A549 (cell line): ENCODE measurements around the gene PGM1. TPM values are rescaled to one million over a fixed set of nuclear protein-coding genes. Genes with fewer than 3 reads are reported as not detected.

ENCODE experiments used
- ATAC-seq, 2 experiments: fragments of 200-7000 bp in 1 of 2; fragments of >200 bp in 1 of 2; cut with Nextera tagmentation in 1 of 2; cut with Tn5 transposase in 1 of 2; 3 replicates each; pipeline versions ENCODE4 v1.8.0 to v1.9.1; 2018 to 2020; ENCODE audit warnings: mild to moderate bottlenecking in 1 of 2, moderate library complexity in 1 of 2
- CTCF ChIA-PET: fragments of 300-600 bp; sonication (Branson Sonifier 250); formaldehyde crosslinking; extraction: SDS; loops from one replicate; lab custom pipeline; 2021; ENCODE audit warnings: antibody characterized with exemption, inconsistent platforms; lab: Yijun Ruan, JAX
- POLR2A ChIA-PET: fragments of 350-600 bp; formaldehyde crosslinking; extraction: SDS; loops from one replicate; lab custom pipeline; 2021; ENCODE audit warnings: antibody characterized with exemption, inconsistent platforms; lab: Yijun Ruan, JAX
- DNase-seq, 2 experiments: peaks; one replicate each; pipeline versions ENCODE4 v3.0.0 to v3.0.0-alpha.2; 2011 to 2016; ENCODE audit warnings: low read depth in 1 of 2, low spot score in 1 of 2
- FAIRE-seq: peaks from 2 replicates; lab custom pipeline; 2011; peaks lifted over from hg19 to GRCh38; lab: Jason Lieb, UNC
- H3K27ac ChIP-seq, 2 experiments: fragments of >200 bp; sonication (Bioruptor Twin); formaldehyde crosslinking; 3 replicates each; pipeline ENCODE4 v1.5.1; 2016 to 2017
- H3K4me1 ChIP-seq: fragments of >200 bp; sonication (Bioruptor Twin); formaldehyde crosslinking; 3 replicates; pipeline ENCODE4 v1.6.1; 2016
- H3K4me2 ChIP-seq: fragments of >200 bp; sonication (Bioruptor Twin); formaldehyde crosslinking; 3 replicates; pipeline ENCODE4 v1.6.1; 2016
- H3K4me3 ChIP-seq: fragments of >200 bp; sonication (Bioruptor Twin); formaldehyde crosslinking; 3 replicates; pipeline ENCODE4 v1.5.1; 2016
- H3K9me3 ChIP-seq: fragments of >200 bp; sonication (Bioruptor Twin); formaldehyde crosslinking; 3 replicates; pipeline ENCODE4 v1.6.1; 2016
- CEBPB ChIP-seq, 2 experiments: fragments of >200 bp in 1 of 2; sonication (Bioruptor Twin) in 1 of 2; formaldehyde crosslinking in 1 of 2; IDR thresholded peaks; 2 replicates each; pipeline ENCODE4 v1.6.1; 2012 to 2016
- CHD2 ChIP-seq: fragments of 150-350 bp; IDR thresholded peaks from 2 replicates; pipeline ENCODE4 v1.6.1; 2014; ENCODE audit warnings: low read length; ENCODE audit not compliant: partially characterized antibody
- CHD4 ChIP-seq: fragments of 200-600 bp; sonication (generic); IDR thresholded peaks from 2 replicates; pipeline ENCODE4 v1.6.1; 2016; ENCODE audit warnings: antibody characterized with exemption, mild to moderate bottlenecking, borderline replicate concordance
- FOSB ChIP-seq: fragments of 250-450 bp; sonication (Bioruptor Pico); IDR thresholded peaks from 2 replicates; pipeline ENCODE4 v1.5.0; 2020; ENCODE audit warnings: mild to moderate bottlenecking, moderate library complexity
- FOSL2 ChIP-seq, 2 experiments: fragments of 450-650 bp in 1 of 2; fragments of >200 bp in 1 of 2; sonication (Bioruptor Twin) in 1 of 2; formaldehyde crosslinking; IDR thresholded peaks; 2 replicates each; pipeline versions ENCODE4 v1.5.0 to v1.6.1; 2016 to 2020; ENCODE audit warnings: mild to moderate bottlenecking in 1 of 2, moderate library complexity in 1 of 2
- FOXS1 ChIP-seq: fragments of 250-450 bp; sonication (Bioruptor Pico); IDR thresholded peaks from 2 replicates; pipeline ENCODE4 v1.5.0; 2020; ENCODE audit warnings: mild to moderate bottlenecking, moderate library complexity
- GATA3 ChIP-seq: IDR thresholded peaks from 2 replicates; pipeline ENCODE4 v1.6.1; 2012; ENCODE audit warnings: borderline replicate concordance
- HOXB13 ChIP-seq: fragments of 250-450 bp; sonication (Bioruptor Pico); IDR thresholded peaks from 2 replicates; pipeline ENCODE4 v1.5.0; 2020; ENCODE audit warnings: low read depth, mild to moderate bottlenecking, moderate library complexity
- JUN ChIP-seq, 2 experiments: fragments of >200 bp; sonication (Bioruptor Twin); formaldehyde crosslinking; IDR thresholded peaks; 2 replicates in 1 of 2; 3 replicates in 1 of 2; pipeline ENCODE4 v1.6.1; 2016 to 2017
- JUNB ChIP-seq: fragments of >200 bp; sonication (Bioruptor Twin); formaldehyde crosslinking; IDR thresholded peaks from 2 replicates; pipeline ENCODE4 v1.6.1; 2016
- KDM1A ChIP-seq: fragments of 200-600 bp; sonication (generic); IDR thresholded peaks from 2 replicates; pipeline ENCODE4 v1.6.1; 2016; ENCODE audit warnings: low read depth, mild to moderate bottlenecking
- KDM5A ChIP-seq: fragments of 200-600 bp; sonication (generic); IDR thresholded peaks from 2 replicates; pipeline ENCODE4 v1.6.1; 2016; ENCODE audit warnings: antibody characterized with exemption, mild to moderate bottlenecking
- MAFK ChIP-seq: fragments of 450-650 bp; IDR thresholded peaks from 2 replicates; pipeline ENCODE4 v1.6.1; 2014; ENCODE audit not compliant: partially characterized antibody
- MAZ ChIP-seq: fragments of 150-350 bp; IDR thresholded peaks from 2 replicates; pipeline ENCODE4 v1.6.1; 2014; ENCODE audit warnings: antibody characterized with exemption, low read depth, low read length, borderline replicate concordance
- POLR2A ChIP-seq: IDR thresholded peaks from 2 replicates; pipeline ENCODE4 v1.6.1; 2012; ENCODE audit warnings: mild to moderate bottlenecking, low read length
- POLR2AphosphoS2 ChIP-seq: conservative IDR thresholded peaks from 2 replicates; pipeline ENCODE4 v1.6.1; 2012; ENCODE audit warnings: low read length, improper control_type of control experiment, inconsistent platforms
- RCOR1 ChIP-seq: fragments of 150-350 bp; IDR thresholded peaks from 2 replicates; pipeline ENCODE4 v1.6.1; 2014; ENCODE audit warnings: antibody characterized with exemption, low read length, low read depth
- SMC3 ChIP-seq: fragments of >200 bp; sonication (Bioruptor Twin); formaldehyde crosslinking; IDR thresholded peaks from 3 replicates; pipeline ENCODE4 v1.6.1; 2018; ENCODE audit warnings: inconsistent platforms
- SREBF2 ChIP-seq: fragments of 450-650 bp; IDR thresholded peaks from 2 replicates; pipeline ENCODE4 v1.6.1; 2014; ENCODE audit warnings: mild to moderate bottlenecking, moderate library complexity
- TFCP2L1 ChIP-seq: fragments of 250-450 bp; sonication (Bioruptor Pico); IDR thresholded peaks from 2 replicates; pipeline ENCODE4 v1.5.0; 2021; ENCODE audit warnings: mild to moderate bottlenecking
- ZSCAN20 ChIP-seq: fragments of 250-450 bp; sonication (Bioruptor Pico); IDR thresholded peaks from 2 replicates; pipeline ENCODE4 v1.8.0; 2022; ENCODE audit warnings: mild to moderate bottlenecking, moderate library complexity
- WGBS: methylation state at CpG from one replicate; pipeline ENCODE4 v1.1.6; 2017; ENCODE audit errors: missing lambda C conversion rate; 5-methylcytosine and 5-hydroxymethylcytosine counted together
- polyA plus RNA-seq, 4 experiments: library from polyadenylated mRNA; depleted of rRNA in 3 of 4; stranded (reverse); fragments of >200 nt; fragmentation: RNase III in 1 of 4; extraction: RNeasy Plus Mini Kit Qiagen cat#74134 plus additional on column Dnase treatment in 1 of 4; gene quantifications; 2 replicates in 3 of 4; 3 replicates in 1 of 4; pipeline ENCODE4 v1.2.3, GENCODE V29; 2011 to 2017
- TF ChIP-seq, protein P1 (sequence below): fragments of >200 bp; sonication (Bioruptor Twin); formaldehyde crosslinking; IDR thresholded peaks from 2 replicates; pipeline ENCODE4 v1.6.1; 2016
- TF ChIP-seq, protein P2 (sequence below): fragments of 250-450 bp; sonication (Bioruptor Pico); IDR thresholded peaks from 2 replicates; pipeline ENCODE4 v1.5.0; 2021; ENCODE audit warnings: mild to moderate bottlenecking, moderate library complexity, borderline replicate concordance
- TF ChIP-seq, protein P3 (sequence below): fragments of 250-450 bp; sonication (Bioruptor Pico); IDR thresholded peaks from 2 replicates; pipeline ENCODE4 v1.5.0; 2020; ENCODE audit warnings: low read depth, mild to moderate bottlenecking, moderate library complexity
- TF ChIP-seq, protein P4 (sequence below): IDR thresholded peaks from 2 replicates; pipeline ENCODE4 v1.6.1; 2012; ENCODE audit warnings: low read depth, borderline replicate concordance
- TF ChIP-seq, protein P5 (sequence below): fragments of 450-650 bp; IDR thresholded peaks from 2 replicates; pipeline ENCODE4 v1.6.1; 2014; ENCODE audit warnings: antibody characterized with exemption
- TF ChIP-seq, protein P6 (sequence below): fragments of 150-350 bp; IDR thresholded peaks from 2 replicates; pipeline ENCODE4 v1.6.1; 2014; ENCODE audit warnings: low read depth, mild to moderate bottlenecking, low read length

The PGM1 gene
- polyA plus RNA-seq, 2 of the 4 experiments (the other 2 are of a cell fraction), result 25.5 to 50.2 TPM

DNA sequence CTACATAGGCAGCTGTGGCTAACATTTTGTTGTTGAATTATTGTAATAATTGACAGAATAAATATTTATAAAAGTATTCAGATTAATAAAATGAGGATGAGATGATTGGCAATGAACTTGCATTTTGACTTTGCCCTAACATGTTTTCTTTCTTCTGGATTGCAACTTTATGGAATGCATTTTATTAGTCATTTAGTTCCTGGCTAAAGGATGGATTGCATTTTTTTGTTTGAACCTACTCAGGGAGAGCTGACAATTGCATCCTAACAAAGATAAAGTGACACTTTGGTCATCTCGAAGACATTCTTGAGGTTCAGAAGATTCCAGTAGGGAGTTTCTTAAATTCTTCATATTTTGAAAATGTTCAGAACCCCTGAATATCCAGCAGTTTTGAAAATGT is 37.5 kb downstream of the PGM1 start:
- no peak overlapping the region for H3K4me2 ChIP-seq
- H3K9me3 ChIP-seq, result no peaks in the 10 kb centered on the region
- FAIRE-seq (no peak), DNase-seq (no peak), ATAC-seq (no peak)
- 76% methylated on average over 1 of the region's 1 CpG for WGBS
- peaks cover 12% of the 10 kb centered on the region for H3K4me1 ChIP-seq
- H3K4me3 ChIP-seq, result no peak overlapping the region
- ChIA-PET POLR2A (no interaction called here), CTCF (no interaction called here)
- TF ChIP-seq CEBPB (IDR thresholded peaks at IDR 0.05) (no peak), ZSCAN20 (CRISPR knock-in tag) (no peak)
- H3K27ac ChIP-seq, result no peak overlapping the region

DNA sequence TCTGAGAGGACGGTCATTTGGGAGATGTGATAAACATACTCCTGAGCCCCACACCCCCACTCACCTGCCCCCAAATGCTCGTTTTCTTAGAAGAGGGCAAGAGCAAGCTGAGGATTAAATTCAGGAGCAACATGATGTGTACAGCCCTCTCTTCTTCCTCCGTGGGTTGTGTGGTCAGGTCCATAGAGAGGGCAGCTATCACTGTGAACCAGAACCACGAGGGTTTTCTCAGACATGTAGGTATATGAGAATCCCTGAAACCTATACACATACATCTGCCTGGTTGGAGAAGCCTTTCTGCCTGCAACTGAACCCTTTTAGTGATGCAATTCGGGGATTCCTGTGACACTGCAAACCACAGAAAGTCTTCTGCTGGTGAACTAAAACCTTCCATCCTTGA is 38.9 kb downstream of the PGM1 start:
- no peak for FAIRE-seq
- ChIA-PET CTCF (interaction anchor here (1.0 kb wide), 1 partner anchor 9 kb away, joined by 3 read pairs; no protein-coding TSS in a partner anchor), POLR2A (no interaction called here)

DNA sequence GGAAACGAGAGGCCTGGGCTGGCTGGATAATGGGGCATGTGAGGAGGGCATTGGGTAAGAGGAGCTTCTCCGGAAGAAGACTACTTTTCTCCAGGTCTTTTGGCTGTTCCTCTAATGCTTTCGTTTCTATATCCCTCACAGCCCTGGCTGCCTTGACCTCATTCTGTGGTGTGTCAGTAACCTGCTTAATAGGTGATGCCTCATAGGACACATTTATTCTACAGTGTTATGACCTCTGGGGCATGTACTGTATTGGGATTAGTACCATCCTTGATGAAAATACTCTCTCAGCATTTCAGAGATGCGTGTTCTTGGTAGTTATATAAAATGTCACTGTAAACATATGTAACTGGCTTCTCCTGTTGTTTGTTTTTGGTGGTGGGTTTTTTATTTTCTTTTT is 40.1 kb downstream of the PGM1 start:
- H3K4me1 ChIP-seq, result peaks cover 12% of the 10 kb centered on the region; the same call in 2 of the 3 replicates
- no peak for ATAC-seq
- no peak overlapping the region for H3K4me2 ChIP-seq
- H3K4me3 ChIP-seq, result no peak overlapping the region
- ChIA-PET POLR2A (no interaction called here), CTCF (interaction anchor here (1.0 kb wide), 1 partner anchor 18 kb away, joined by 3 read pairs; no protein-coding TSS in a partner anchor)
- H3K27ac ChIP-seq, result no peak overlapping the region
- WGBS, result 96% methylated on average over 4 of the region's 4 CpGs
- no peak for FAIRE-seq
- H3K9me3 ChIP-seq, result no peaks in the 10 kb centered on the region
- no peak for DNase-seq
- TF ChIP-seq TFCP2L1 (CRISPR knock-in tag) (no peak), FOXS1 (no peak), CHD4 (no peak), CHD2 (no peak), SMC3 (no peak), POLR2A (no peak), JUNB (no peak), FOSL2 (IDR thresholded peaks at IDR 0.05) (no peak), FOSL2 (CRISPR knock-in tag; IDR thresholded peaks at IDR 0.05) (no peak), CEBPB (IDR thresholded peaks at IDR 0.05) (no peak), MAZ (no peak), MAFK (no peak), KDM5A (no peak)
- TF ChIP-seq, protein P1, sequence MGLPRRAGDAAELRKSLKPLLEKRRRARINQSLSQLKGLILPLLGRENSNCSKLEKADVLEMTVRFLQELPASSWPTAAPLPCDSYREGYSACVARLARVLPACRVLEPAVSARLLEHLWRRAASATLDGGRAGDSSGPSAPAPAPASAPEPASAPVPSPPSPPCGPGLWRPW, result no peak
- TF ChIP-seq, protein P2, sequence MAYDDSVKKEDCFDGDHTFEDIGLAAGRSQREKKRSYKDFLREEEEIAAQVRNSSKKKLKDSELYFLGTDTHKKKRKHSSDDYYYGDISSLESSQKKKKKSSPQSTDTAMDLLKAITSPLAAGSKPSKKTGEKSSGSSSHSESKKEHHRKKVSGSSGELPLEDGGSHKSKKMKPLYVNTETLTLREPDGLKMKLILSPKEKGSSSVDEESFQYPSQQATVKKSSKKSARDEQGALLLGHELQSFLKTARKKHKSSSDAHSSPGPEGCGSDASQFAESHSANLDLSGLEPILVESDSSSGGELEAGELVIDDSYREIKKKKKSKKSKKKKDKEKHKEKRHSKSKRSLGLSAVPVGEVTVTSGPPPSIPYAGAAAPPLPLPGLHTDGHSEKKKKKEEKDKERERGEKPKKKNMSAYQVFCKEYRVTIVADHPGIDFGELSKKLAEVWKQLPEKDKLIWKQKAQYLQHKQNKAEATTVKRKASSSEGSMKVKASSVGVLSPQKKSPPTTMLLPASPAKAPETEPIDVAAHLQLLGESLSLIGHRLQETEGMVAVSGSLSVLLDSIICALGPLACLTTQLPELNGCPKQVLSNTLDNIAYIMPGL (CRISPR knock-in tag), result no peak
- TF ChIP-seq, protein P3, sequence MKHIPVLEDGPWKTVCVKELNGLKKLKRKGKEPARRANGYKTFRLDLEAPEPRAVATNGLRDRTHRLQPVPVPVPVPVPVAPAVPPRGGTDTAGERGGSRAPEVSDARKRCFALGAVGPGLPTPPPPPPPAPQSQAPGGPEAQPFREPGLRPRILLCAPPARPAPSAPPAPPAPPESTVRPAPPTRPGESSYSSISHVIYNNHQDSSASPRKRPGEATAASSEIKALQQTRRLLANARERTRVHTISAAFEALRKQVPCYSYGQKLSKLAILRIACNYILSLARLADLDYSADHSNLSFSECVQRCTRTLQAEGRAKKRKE, result no peak

More for the DNA sequence above, 38.9 kb downstream of the PGM1 start:
- Histone ChIP-seq H3K4me3 (no peak overlapping the region), H3K27ac (no peak overlapping the region), H3K4me1 (peaks cover 12% of the 10 kb centered on the region; the same call in 2 of the 3 replicates), H3K9me3 (no peaks in the 10 kb centered on the region), H3K4me2 (no peak overlapping the region)
- no peak for DNase-seq
- WGBS, result 93% methylated on average over 3 of the region's 5 CpGs
- TF ChIP-seq HOXB13 (CRISPR knock-in tag), result no peak
- no peak for TF ChIP-seq CHD2
- no peak for TF ChIP-seq RCOR1
- no peak for TF ChIP-seq GATA3
- no peak for TF ChIP-seq FOSB
- TF ChIP-seq, protein P4, sequence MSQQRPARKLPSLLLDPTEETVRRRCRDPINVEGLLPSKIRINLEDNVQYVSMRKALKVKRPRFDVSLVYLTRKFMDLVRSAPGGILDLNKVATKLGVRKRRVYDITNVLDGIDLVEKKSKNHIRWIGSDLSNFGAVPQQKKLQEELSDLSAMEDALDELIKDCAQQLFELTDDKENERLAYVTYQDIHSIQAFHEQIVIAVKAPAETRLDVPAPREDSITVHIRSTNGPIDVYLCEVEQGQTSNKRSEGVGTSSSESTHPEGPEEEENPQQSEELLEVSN, result no peak
- TF ChIP-seq, protein P5, sequence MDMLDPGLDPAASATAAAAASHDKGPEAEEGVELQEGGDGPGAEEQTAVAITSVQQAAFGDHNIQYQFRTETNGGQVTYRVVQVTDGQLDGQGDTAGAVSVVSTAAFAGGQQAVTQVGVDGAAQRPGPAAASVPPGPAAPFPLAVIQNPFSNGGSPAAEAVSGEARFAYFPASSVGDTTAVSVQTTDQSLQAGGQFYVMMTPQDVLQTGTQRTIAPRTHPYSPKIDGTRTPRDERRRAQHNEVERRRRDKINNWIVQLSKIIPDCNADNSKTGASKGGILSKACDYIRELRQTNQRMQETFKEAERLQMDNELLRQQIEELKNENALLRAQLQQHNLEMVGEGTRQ, result no peak
- TF ChIP-seq, protein P1, result no peak
- TF ChIP-seq, protein P6, sequence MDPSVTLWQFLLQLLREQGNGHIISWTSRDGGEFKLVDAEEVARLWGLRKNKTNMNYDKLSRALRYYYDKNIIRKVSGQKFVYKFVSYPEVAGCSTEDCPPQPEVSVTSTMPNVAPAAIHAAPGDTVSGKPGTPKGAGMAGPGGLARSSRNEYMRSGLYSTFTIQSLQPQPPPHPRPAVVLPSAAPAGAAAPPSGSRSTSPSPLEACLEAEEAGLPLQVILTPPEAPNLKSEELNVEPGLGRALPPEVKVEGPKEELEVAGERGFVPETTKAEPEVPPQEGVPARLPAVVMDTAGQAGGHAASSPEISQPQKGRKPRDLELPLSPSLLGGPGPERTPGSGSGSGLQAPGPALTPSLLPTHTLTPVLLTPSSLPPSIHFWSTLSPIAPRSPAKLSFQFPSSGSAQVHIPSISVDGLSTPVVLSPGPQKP, result no peak
- TF ChIP-seq, protein P3, result no peak
- TF ChIP-seq JUN (IDR thresholded peaks at IDR 0.05), result no peak
- no peak for TF ChIP-seq TFCP2L1 (CRISPR knock-in tag)
- no peak for TF ChIP-seq FOXS1
- no peak for TF ChIP-seq SREBF2
- TF ChIP-seq JUNB, result no peak
- no peak for TF ChIP-seq KDM5A
- TF ChIP-seq POLR2AphosphoS2, result no peak
- no peak for TF ChIP-seq KDM1A
- no peak for TF ChIP-seq MAFK
- ATAC-seq, result no peak
